ENCODE measurements around the gene LDLRAD1.

LDLRAD1 gene

DNA sequence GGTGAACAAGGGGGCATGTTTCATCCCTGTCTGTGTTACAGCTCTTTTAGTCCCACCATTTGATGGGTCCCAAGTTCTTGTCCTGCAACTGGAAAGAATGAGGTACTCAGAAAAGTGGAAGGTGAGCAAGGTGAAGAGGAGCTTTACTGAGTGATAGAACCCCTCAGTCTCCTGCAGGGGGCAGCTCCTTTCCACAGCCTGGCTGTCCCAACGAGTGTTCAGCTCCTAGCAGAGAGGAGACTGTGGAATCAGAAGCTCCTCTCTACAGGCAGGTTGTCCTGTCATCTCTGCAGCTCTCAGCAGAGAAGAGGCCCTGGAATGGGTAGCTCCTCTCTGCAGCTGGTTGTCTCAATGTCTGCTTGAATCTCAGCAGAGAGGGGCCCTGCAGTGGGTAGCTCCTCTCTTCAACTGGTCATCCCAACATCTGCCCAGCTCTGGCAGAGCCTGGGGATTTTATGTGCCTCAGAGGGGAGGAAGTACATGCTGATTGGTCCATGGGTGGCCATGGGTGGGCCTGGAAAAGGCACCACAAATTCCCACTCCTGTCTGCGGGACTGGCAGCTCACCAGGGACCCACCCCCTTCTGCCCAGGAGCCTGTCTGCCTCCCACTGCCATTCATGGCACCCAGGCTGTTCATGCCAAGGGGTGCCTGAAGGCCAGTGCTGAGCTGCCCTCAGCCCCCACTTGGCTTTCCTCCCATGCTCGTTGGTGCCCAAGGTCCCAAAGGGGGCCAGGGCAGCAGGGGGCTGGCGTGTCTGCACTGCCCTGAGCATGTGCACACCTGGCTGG lies 25.7 kb downstream of the LDLRAD1 start:
- TF ChIP-seq, protein P1, sequence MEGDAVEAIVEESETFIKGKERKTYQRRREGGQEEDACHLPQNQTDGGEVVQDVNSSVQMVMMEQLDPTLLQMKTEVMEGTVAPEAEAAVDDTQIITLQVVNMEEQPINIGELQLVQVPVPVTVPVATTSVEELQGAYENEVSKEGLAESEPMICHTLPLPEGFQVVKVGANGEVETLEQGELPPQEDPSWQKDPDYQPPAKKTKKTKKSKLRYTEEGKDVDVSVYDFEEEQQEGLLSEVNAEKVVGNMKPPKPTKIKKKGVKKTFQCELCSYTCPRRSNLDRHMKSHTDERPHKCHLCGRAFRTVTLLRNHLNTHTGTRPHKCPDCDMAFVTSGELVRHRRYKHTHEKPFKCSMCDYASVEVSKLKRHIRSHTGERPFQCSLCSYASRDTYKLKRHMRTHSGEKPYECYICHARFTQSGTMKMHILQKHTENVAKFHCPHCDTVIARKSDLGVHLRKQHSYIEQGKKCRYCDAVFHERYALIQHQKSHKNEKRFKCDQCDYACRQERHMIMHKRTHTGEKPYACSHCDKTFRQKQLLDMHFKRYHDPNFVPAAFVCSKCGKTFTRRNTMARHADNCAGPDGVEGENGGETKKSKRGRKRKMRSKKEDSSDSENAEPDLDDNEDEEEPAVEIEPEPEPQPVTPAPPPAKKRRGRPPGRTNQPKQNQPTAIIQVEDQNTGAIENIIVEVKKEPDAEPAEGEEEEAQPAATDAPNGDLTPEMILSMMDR (IDR thresholded peaks at IDR 0.05; ENCODE audit: borderline replicate concordance, extremely low read depth, low read length, poor library complexity, severe bottlenecking), result no peak
- no peak for TF ChIP-seq EZH2 (IDR thresholded peaks at IDR 0.05; ENCODE audit: borderline replicate concordance, low read depth, low read length, severe bottlenecking)
- Histone ChIP-seq H2AFZ (ENCODE audit: low read depth, low read length) (no peak overlapping the region), H3K27me3 (ENCODE audit: insufficient read depth, low read length, poor library complexity) (no peaks in the 10 kb centered on the region), H3K4me2 (ENCODE audit: insufficient read depth, low read length) (no peak overlapping the region), H3K9me3 (ENCODE audit: insufficient read depth, low read length, severe bottlenecking) (peaks cover 9% of the 10 kb centered on the region), H3K4me1 (ENCODE audit: insufficient read depth, low read length) (no peaks in the 10 kb centered on the region), H3K79me2 (ENCODE audit: insufficient read depth, low read length) (no peaks in the 10 kb centered on the region), H3K9ac (ENCODE audit: low read depth, low read length) (no peak overlapping the region), H3K27ac (ENCODE audit: low read length) (no peak overlapping the region), H3K4me3 (ENCODE audit: low read depth in 1 of 2, low read length in 2 of 2) (no peak overlapping the region), H4K20me1 (ENCODE audit: insufficient read depth, low read length) (no peaks in the 10 kb centered on the region), H3K36me3 (ENCODE audit: insufficient read depth, low read length) (no peaks in the 10 kb centered on the region)
- ATAC-seq (ENCODE audit: insufficient read depth, low read depth) (no peak), DNase-seq (no peak)

DNA sequence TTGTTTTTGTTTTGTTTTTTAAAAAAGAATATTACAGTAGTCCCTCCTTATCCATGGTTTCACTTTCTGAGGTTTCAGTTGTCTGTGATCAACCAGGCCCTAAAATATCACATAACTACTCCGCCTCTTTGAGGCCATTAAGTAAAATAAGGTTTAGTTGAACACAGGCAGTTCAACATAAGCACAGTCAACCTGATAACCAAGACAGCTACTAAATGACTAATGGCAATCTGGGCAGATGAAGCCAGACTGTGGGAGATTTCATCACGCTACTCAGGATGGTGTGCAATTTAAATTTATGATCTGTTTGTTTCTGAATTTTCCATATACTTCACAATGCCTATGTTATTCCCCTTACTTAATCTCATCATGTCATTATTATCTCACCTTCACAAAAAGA lies 30.1 kb downstream of the LDLRAD1 start:
- Histone ChIP-seq H4K20me1 (ENCODE audit: insufficient read depth, low read length) (no peaks in the 10 kb centered on the region), H3K4me1 (ENCODE audit: insufficient read depth, low read length) (no peaks in the 10 kb centered on the region), H3K36me3 (ENCODE audit: insufficient read depth, low read length) (no peaks in the 10 kb centered on the region), H3K4me2 (ENCODE audit: insufficient read depth, low read length) (no peak overlapping the region), H3K27me3 (ENCODE audit: insufficient read depth, low read length, poor library complexity) (no peaks in the 10 kb centered on the region), H3K27ac (ENCODE audit: low read length) (no peak overlapping the region), H3K79me2 (ENCODE audit: insufficient read depth, low read length) (no peaks in the 10 kb centered on the region), H3K4me3 (ENCODE audit: low read depth in 1 of 2, low read length in 2 of 2) (no peak overlapping the region), H2AFZ (ENCODE audit: low read depth, low read length) (no peak overlapping the region), H3K9ac (ENCODE audit: low read depth, low read length) (no peak overlapping the region), H3K9me3 (ENCODE audit: insufficient read depth, low read length, severe bottlenecking) (peaks cover 9% of the 10 kb centered on the region)
- no peak for TF ChIP-seq EZH2 (IDR thresholded peaks at IDR 0.05; ENCODE audit: borderline replicate concordance, low read depth, low read length, severe bottlenecking)
- TF ChIP-seq, protein P1 (IDR thresholded peaks at IDR 0.05; ENCODE audit: borderline replicate concordance, extremely low read depth, low read length, poor library complexity, severe bottlenecking), result no peak
- ATAC-seq (ENCODE audit: insufficient read depth, low read depth) (0 out of 3 replicates have a peak, but pooled peaks have one; percentile 29), DNase-seq (no peak)

DNA sequence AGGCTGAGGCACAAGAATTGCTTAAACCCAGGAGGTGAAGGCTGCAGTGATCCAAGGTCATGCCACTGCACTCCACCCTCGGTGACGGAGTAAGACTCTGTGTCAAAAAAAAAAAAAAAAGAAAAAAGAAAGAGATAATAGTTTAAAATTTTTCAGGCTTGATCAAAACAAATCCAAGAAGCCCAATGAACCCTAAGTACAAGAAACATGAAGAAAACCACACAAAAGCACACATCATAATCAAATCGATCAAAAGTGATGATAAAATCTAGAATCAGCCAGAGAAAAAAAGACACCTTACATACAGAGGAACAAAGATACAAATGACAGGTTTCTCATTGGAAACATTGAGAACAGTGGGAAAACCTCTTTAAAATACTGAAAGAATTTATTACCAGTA lies 31.5 kb downstream of the LDLRAD1 start:
- Histone ChIP-seq H3K9ac (ENCODE audit: low read depth, low read length) (no peak overlapping the region), H2AFZ (ENCODE audit: low read depth, low read length) (no peak overlapping the region), H3K27me3 (ENCODE audit: insufficient read depth, low read length, poor library complexity) (no peaks in the 10 kb centered on the region), H3K9me3 (ENCODE audit: insufficient read depth, low read length, severe bottlenecking) (no peaks in the 10 kb centered on the region), H3K4me2 (ENCODE audit: insufficient read depth, low read length) (no peak overlapping the region), H3K27ac (ENCODE audit: low read length) (no peak overlapping the region), H3K4me3 (ENCODE audit: low read depth in 1 of 2, low read length in 2 of 2) (no peak overlapping the region), H3K4me1 (ENCODE audit: insufficient read depth, low read length) (no peaks in the 10 kb centered on the region), H3K36me3 (ENCODE audit: insufficient read depth, low read length) (no peaks in the 10 kb centered on the region), H3K79me2 (ENCODE audit: insufficient read depth, low read length) (no peaks in the 10 kb centered on the region), H4K20me1 (ENCODE audit: insufficient read depth, low read length) (no peaks in the 10 kb centered on the region)
- no peak for TF ChIP-seq EZH2 (IDR thresholded peaks at IDR 0.05; ENCODE audit: borderline replicate concordance, low read depth, low read length, severe bottlenecking)
- TF ChIP-seq, protein P1 (IDR thresholded peaks at IDR 0.05; ENCODE audit: borderline replicate concordance, extremely low read depth, low read length, poor library complexity, severe bottlenecking), result no peak
- no peak for ATAC-seq (ENCODE audit: insufficient read depth, low read depth)
- no peak for DNase-seq

Data from DND-41 (cell line).